HepG2 (cell line): ENCODE results near the gene AADACL4. TPM values are rescaled to one million over a fixed set of nuclear protein-coding genes. Genes with fewer than 3 reads are reported as not detected.

Source experiments
- ARNTL ChIP-seq: sonication (generic); formaldehyde crosslinking; IDR thresholded peaks from 2 replicates; pipeline ENCODE4 v1.4.0; 2020; ENCODE audit warnings: mild to moderate bottlenecking, missing genetic modification reagents
- BRD4 ChIP-seq: sonication (generic); formaldehyde crosslinking; IDR thresholded peaks from 2 replicates; pipeline ENCODE4 v1.4.0; 2020; ENCODE audit warnings: missing genetic modification reagents
- CBX5 ChIP-seq: sonication (generic); formaldehyde crosslinking; IDR thresholded peaks from 2 replicates; pipeline ENCODE4 v1.4.0; 2020; ENCODE audit warnings: missing genetic modification reagents, borderline replicate concordance
- DR1 ChIP-seq: sonication (generic); formaldehyde crosslinking; IDR thresholded peaks from 2 replicates; pipeline ENCODE4 v1.8.0; 2021; ENCODE audit warnings: mild to moderate bottlenecking, missing genetic modification reagents, inconsistent platforms
- FOXA1 ChIP-seq, 2 experiments: fragments of 450-650 bp in 1 of 2; sonication (generic) in 1 of 2; formaldehyde crosslinking in 1 of 2; IDR thresholded peaks; 2 replicates each; pipeline versions ENCODE4 v1.4.0 to v1.6.1; 2016 to 2020; ENCODE audit warnings: missing genetic modification reagents in 1 of 2
- HNF4A ChIP-seq: sonication (generic); formaldehyde crosslinking; IDR thresholded peaks from 2 replicates; pipeline ENCODE4 v1.4.0; 2020; ENCODE audit warnings: missing genetic modification reagents
- JUND ChIP-seq: sonication (generic); formaldehyde crosslinking; IDR thresholded peaks from 2 replicates; pipeline ENCODE4 v1.8.0; 2022; ENCODE audit warnings: mild to moderate bottlenecking, missing genetic modification reagents
- MED8 ChIP-seq: sonication (generic); formaldehyde crosslinking; IDR thresholded peaks from 2 replicates; pipeline ENCODE4 v1.8.1; 2023; ENCODE audit warnings: mild to moderate bottlenecking, missing genetic modification reagents; ENCODE audit not compliant: insufficient replicate concordance
- MTA3 ChIP-seq: sonication (generic); formaldehyde crosslinking; IDR thresholded peaks from 2 replicates; pipeline ENCODE4 v1.4.0; 2020; ENCODE audit warnings: missing genetic modification reagents
- NFYC ChIP-seq: IDR thresholded peaks from 2 replicates; pipeline ENCODE4 v1.6.1; 2016; ENCODE audit warnings: missing genetic modification reagents, missing compliant biosample characterization
- NR1H2 ChIP-seq: sonication (generic); formaldehyde crosslinking; IDR thresholded peaks from 2 replicates; pipeline ENCODE4 v1.8.1; 2022; ENCODE audit warnings: low read depth, missing genetic modification reagents, borderline replicate concordance
- RORA ChIP-seq: sonication (generic); formaldehyde crosslinking; IDR thresholded peaks from 2 replicates; pipeline ENCODE4 v1.5.0; 2020; ENCODE audit warnings: mild to moderate bottlenecking, missing genetic modification reagents, moderate library complexity
- TFDP2 ChIP-seq: sonication (generic); formaldehyde crosslinking; IDR thresholded peaks from 2 replicates; pipeline ENCODE4 v1.4.0; 2020; ENCODE audit warnings: missing genetic modification reagents
- ZBTB4 ChIP-seq: sonication (generic); formaldehyde crosslinking; IDR thresholded peaks from 2 replicates; pipeline ENCODE4 v1.4.0; 2020; ENCODE audit warnings: missing genetic modification reagents, mild to moderate bottlenecking, borderline replicate concordance
- ZFP41 ChIP-seq: sonication (generic); formaldehyde crosslinking; IDR thresholded peaks from 2 replicates; pipeline ENCODE4 v1.4.0; 2020; ENCODE audit warnings: mild to moderate bottlenecking, missing genetic modification reagents, borderline replicate concordance
- ZNF124 ChIP-seq: sonication (generic); formaldehyde crosslinking; IDR thresholded peaks from 2 replicates; pipeline ENCODE4 v1.4.0; 2020; ENCODE audit warnings: missing genetic modification reagents
- ZNF431 ChIP-seq: sonication (generic); formaldehyde crosslinking; IDR thresholded peaks from 2 replicates; pipeline ENCODE4 v1.9.0; 2022; ENCODE audit warnings: missing genetic modification reagents, low read depth, mild to moderate bottlenecking, borderline replicate concordance
- ZNF513 ChIP-seq: sonication (generic); formaldehyde crosslinking; conservative IDR thresholded peaks from 2 replicates; pipeline ENCODE4 v1.5.0; 2020; ENCODE audit warnings: missing genetic modification reagents
- ZNF615 ChIP-seq: sonication (generic); formaldehyde crosslinking; IDR thresholded peaks from 2 replicates; pipeline ENCODE4 v1.5.0; 2020; ENCODE audit warnings: mild to moderate bottlenecking, missing genetic modification reagents, borderline replicate concordance
- ZNF670 ChIP-seq: sonication (generic); formaldehyde crosslinking; IDR thresholded peaks from 2 replicates; pipeline ENCODE4 v1.8.0; 2022; ENCODE audit warnings: mild to moderate bottlenecking, missing genetic modification reagents, borderline replicate concordance
- polyA plus RNA-seq, 8 experiments: library from polyadenylated mRNA; depleted of rRNA in 3 of 8; stranded (reverse) in 7 of 8; unstranded in 1 of 8; fragments of >200 nt; fragmentation: Illumina TruSeq in 4 of 8; extraction: Trizol in 4 of 8; gene quantifications; 2 replicates each; pipeline versions ENCODE4 v1.2.1 to v1.2.3, GENCODE V29; 2011 to 2016; ENCODE audit warnings: low read depth in 4 of 8, missing spikeins in 1 of 8, mixed read lengths in 1 of 8; ENCODE audit not compliant: insufficient read depth in 1 of 8
- total RNA-seq, 5 experiments: library from RNA; depleted of rRNA; stranded (reverse); fragments of >200 nt; fragmentation: Illumina TruSeq; extraction: Trizol; gene quantifications; 2 replicates each; pipeline ENCODE4 v1.2.3, GENCODE V29; 2016; ENCODE audit warnings: low read depth in 1 of 5
- TF ChIP-seq, protein P1 (sequence below): IDR thresholded peaks from 2 replicates; pipeline ENCODE4 v1.6.1; 2016; ENCODE audit warnings: missing compliant biosample characterization, missing genetic modification reagents, borderline replicate concordance

The AADACL4 gene
- total and polyA plus RNA-seq, 2 of the 13 experiments (the other 11 are each of a cell fraction or from before 2014, with no cell fraction given): not detected

DNA sequence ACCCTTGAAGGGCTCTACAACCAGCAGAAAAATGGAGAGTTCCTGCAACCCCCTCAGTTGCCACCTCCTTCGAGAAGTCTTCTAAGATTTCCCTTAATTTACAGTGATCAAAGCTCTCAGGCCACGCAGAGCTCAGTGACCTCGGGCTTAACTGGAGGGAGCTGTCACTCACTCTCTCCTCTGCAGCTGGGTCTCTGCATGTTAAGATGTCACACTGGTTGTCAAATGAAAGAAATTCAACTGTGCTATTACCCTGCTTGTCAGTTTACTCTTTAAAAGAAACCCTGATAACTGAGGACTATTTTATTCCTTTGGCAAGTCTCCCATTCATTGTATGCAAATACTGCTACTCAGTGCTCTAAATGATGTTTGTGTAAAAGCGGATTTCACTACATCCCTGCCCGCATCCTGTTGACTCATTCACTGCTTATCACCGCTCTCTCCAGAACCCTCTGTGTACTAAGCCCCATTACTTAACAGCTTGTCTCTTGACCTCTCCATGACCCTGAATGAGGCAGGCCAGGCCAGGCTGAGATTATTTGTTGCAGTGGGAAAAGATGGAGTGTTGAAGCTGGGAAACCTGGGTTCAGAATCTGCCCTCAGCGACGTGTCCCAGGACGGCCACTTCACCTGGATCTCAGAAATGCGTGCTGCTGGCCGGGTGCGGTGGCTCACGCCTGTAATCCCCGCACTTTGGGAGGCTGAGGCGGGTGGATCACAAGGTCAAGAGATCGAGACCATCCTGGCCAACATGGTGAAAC is 39.6 kb upstream of the AADACL4 start (continued):
- TF ChIP-seq FOXA1 (IDR thresholded peaks at IDR 0.05) (0 out of 2 replicates have a peak, but pooled peaks have one; percentile 36), FOXA1 (CRISPR knock-in tag; IDR thresholded peaks at IDR 0.05) (peak; percentile 98), ZNF431 (CRISPR knock-in tag) (no peak; the same call in 1 of the 2 replicates), ZNF513 (CRISPR knock-in tag) (no peak), TFDP2 (CRISPR knock-in tag) (peak; percentile 24; the same call in 1 of the 2 replicates), HNF4A (CRISPR knock-in tag) (peak; percentile 82), RORA (CRISPR knock-in tag) (no peak), ZBTB4 (CRISPR knock-in tag) (no peak), JUND (CRISPR knock-in tag) (peak; percentile 92), DR1 (CRISPR knock-in tag) (no peak), ZNF670 (CRISPR knock-in tag) (no peak), CBX5 (CRISPR knock-in tag) (peak; percentile 86; the same call in 1 of the 2 replicates), ZNF124 (CRISPR knock-in tag) (no peak), ZNF615 (CRISPR knock-in tag) (no peak), MED8 (peak; percentile 58), NR1H2 (CRISPR knock-in tag) (no peak), NFYC (CRISPR knock-in tag) (peak; percentile 26; the same call in 1 of the 2 replicates), ZFP41 (CRISPR knock-in tag) (no peak), MTA3 (no peak), ARNTL (CRISPR knock-in tag) (0 out of 2 replicates have a peak, but pooled peaks have one; percentile 56), BRD4 (CRISPR knock-in tag) (no peak)
- TF ChIP-seq, protein P1, sequence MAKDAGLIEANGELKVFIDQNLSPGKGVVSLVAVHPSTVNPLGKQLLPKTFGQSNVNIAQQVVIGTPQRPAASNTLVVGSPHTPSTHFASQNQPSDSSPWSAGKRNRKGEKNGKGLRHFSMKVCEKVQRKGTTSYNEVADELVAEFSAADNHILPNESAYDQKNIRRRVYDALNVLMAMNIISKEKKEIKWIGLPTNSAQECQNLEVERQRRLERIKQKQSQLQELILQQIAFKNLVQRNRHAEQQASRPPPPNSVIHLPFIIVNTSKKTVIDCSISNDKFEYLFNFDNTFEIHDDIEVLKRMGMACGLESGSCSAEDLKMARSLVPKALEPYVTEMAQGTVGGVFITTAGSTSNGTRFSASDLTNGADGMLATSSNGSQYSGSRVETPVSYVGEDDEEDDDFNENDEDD (CRISPR knock-in tag): peak; percentile 55; the same call in 1 of the 2 replicates
